Upper lobe of right lung (tissue), 1 donor: ENCODE data around the gene CLCN5. TPM values are rescaled to one million over a fixed set of nuclear protein-coding genes. Genes with fewer than 3 reads are reported as not detected.
A peak's percentile ranks its signal among the peaks of the same experiment; 100 is the strongest.

Experiments used
- ATAC-seq: fragments of 200-7000 bp; cut with Tn5 transposase; one replicate; pipeline ENCODE4 v1.9.1; 2020; ENCODE audit warnings: mild to moderate bottlenecking, moderate library complexity
- DNase-seq: peaks from one replicate; pipeline ENCODE4 v3.0.0-alpha.2; 2020
- H3K27ac ChIP-seq: fragments of 200-600 bp; one replicate; pipeline ENCODE4 v1.8.0; 2022
- H3K27me3 ChIP-seq: fragments of 200-600 bp; one replicate; pipeline ENCODE4 v1.8.0; 2022; ENCODE audit warnings: mild to moderate bottlenecking
- H3K36me3 ChIP-seq: fragments of 200-600 bp; one replicate; pipeline ENCODE4 v1.8.0; 2022
- H3K4me1 ChIP-seq: fragments of 200-600 bp; one replicate; pipeline ENCODE4 v1.8.0; 2022
- H3K4me3 ChIP-seq: fragments of 200-600 bp; one replicate; pipeline ENCODE4 v1.8.0; 2022; ENCODE audit warnings: mild to moderate bottlenecking
- H3K9me3 ChIP-seq: fragments of 200-600 bp; one replicate; pipeline ENCODE4 v1.8.0; 2022
- intact Hi-C: fragments of 100-400 bp; cut with DNase I; formaldehyde crosslinking; loops from one replicate; pipeline ENCODE4 v1.11.0; 2022
- total RNA-seq: library from RNA; stranded (reverse); fragmentation: NEBNext Ultra II Directional; extraction: Animal tissue kit (Norgen Biotek cat#: 25700); gene quantifications from one replicate; pipeline ENCODE4 v1.2.1, GENCODE V29; 2021
- TF ChIP-seq, protein P1 (sequence below): fragments of 200-600 bp; IDR thresholded peaks from one replicate; pipeline ENCODE4 v1.8.0; 2022; ENCODE audit warnings: antibody characterized with exemption
- donor health status: DM: no; HTN: yes; CAD: no; lungs with severe emphysema.

Gene CLCN5
- total RNA-seq, 1 donor from 2014 or later: 12.2 TPM

DNA sequence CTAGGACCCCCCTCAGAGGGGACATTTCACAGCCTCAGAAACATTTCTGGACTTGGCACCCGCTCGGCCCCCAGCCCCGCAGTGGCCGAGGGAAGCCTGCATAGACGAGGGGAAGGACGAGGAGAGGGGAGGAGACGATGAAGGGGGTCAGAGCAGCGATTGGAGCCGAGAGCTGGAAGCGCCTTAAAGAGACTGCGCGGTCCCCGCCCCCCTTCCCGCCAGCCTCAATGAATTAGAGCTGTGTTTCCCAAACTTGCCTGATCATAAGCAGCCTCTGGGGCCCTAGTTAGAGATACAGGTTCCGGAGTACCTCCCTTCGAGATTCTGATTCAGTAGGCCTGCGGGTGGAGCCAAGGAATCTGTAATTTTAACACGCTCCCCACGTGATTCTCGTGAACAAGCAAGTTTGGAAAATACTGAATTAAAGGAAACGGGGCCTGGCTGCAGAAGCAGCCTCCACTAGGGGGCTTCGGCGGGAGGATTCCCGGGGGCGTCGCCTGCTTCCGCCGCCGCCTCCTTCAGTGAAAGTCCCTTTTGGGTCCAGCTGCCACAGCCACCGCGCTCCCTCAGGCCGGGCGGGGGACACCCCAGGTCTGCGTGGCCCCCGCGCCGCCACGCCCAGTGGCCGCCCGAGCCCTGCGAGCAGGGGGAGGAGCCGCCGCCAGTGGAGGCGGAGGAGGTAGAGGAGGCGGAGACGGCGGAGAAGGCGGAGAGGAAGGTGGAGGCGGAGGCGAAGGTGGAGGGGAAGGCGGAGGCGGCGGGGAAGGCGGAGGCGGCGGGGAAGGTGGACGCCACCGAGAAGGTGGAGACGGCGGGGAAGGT lies 43.4 kb upstream of the CLCN5 start, which contains the start of gene USP27X:
Gene USP27X (plus strand): TSS at position 651 of the 822 bp plus-strand sequence. CDS start 824 bp downstream, outside the sequence.
- TF ChIP-seq, protein P1, sequence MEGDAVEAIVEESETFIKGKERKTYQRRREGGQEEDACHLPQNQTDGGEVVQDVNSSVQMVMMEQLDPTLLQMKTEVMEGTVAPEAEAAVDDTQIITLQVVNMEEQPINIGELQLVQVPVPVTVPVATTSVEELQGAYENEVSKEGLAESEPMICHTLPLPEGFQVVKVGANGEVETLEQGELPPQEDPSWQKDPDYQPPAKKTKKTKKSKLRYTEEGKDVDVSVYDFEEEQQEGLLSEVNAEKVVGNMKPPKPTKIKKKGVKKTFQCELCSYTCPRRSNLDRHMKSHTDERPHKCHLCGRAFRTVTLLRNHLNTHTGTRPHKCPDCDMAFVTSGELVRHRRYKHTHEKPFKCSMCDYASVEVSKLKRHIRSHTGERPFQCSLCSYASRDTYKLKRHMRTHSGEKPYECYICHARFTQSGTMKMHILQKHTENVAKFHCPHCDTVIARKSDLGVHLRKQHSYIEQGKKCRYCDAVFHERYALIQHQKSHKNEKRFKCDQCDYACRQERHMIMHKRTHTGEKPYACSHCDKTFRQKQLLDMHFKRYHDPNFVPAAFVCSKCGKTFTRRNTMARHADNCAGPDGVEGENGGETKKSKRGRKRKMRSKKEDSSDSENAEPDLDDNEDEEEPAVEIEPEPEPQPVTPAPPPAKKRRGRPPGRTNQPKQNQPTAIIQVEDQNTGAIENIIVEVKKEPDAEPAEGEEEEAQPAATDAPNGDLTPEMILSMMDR: peak; percentile 49

DNA sequence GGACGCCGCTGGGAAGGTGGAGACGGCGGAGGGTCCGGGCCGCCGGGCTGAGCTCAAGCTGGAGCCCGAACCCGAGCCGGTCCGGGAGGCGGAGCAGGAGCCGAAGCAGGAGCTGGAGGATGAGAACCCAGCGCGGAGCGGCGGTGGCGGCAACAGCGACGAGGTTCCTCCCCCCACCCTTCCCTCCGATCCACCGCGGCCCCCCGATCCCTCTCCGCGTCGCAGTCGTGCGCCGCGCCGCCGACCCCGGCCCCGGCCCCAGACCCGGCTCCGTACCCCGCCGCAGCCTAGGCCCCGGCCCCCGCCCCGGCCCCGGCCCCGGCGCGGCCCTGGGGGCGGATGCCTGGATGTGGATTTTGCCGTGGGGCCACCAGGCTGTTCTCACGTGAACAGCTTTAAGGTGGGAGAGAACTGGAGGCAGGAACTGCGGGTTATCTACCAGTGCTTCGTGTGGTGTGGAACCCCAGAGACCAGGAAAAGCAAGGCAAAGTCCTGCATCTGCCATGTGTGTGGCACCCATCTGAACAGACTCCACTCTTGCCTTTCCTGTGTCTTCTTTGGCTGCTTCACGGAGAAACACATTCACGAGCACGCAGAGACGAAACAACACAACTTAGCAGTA lies 42.6 kb upstream of the CLCN5 start:
- peaks cover 3% of the 10 kb centered on the region for H3K4me1 ChIP-seq
- no peaks in the 10 kb centered on the region for H3K27me3 ChIP-seq
- intact Hi-C loops: no loop called here
- no peaks in the 10 kb centered on the region for H3K9me3 ChIP-seq
- no peak for DNase-seq
- H3K4me3 ChIP-seq: peak overlapping the region; percentile 58
- peak overlapping the region; percentile 69 for H3K27ac ChIP-seq
- TF ChIP-seq, protein P1: no peak
- ATAC-seq: no peak
- H3K36me3 ChIP-seq: no peaks in the 10 kb centered on the region

More for the DNA sequence above, 43.4 kb upstream of the CLCN5 start, which contains the start of gene USP27X:
- Histone ChIP-seq H3K27me3 (no peaks in the 10 kb centered on the region), H3K9me3 (no peaks in the 10 kb centered on the region), H3K4me3 (peak within 1 kb of the TSS; percentile 58), H3K36me3 (no peaks in the 10 kb centered on the region), H3K4me1 (peaks cover 3% of the 10 kb centered on the region), H3K27ac (peak within 1 kb of the TSS; percentile 69)
- DNase-seq (peak; percentile 90), ATAC-seq (peak; percentile 95)
- intact Hi-C loops: no loop called here

DNA sequence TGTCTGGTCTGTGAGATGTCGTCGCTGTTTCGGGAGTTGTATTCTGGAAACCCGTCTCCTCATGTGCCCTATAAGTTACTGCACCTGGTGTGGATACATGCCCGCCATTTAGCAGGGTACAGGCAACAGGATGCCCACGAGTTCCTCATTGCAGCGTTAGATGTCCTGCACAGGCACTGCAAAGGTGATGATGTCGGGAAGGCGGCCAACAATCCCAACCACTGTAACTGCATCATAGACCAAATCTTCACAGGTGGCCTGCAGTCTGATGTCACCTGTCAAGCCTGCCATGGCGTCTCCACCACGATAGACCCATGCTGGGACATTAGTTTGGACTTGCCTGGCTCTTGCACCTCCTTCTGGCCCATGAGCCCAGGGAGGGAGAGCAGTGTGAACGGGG lies 41.7 kb upstream of the CLCN5 start:
- Histone ChIP-seq H3K4me3 (no peak overlapping the region), H3K36me3 (no peaks in the 10 kb centered on the region), H3K9me3 (no peaks in the 10 kb centered on the region), H3K27ac (no peak overlapping the region), H3K4me1 (peaks cover 3% of the 10 kb centered on the region), H3K27me3 (no peaks in the 10 kb centered on the region)
- DNase-seq: no peak
- TF ChIP-seq, protein P1: no peak
- no peak for ATAC-seq
- intact Hi-C loops: no loop called here

DNA sequence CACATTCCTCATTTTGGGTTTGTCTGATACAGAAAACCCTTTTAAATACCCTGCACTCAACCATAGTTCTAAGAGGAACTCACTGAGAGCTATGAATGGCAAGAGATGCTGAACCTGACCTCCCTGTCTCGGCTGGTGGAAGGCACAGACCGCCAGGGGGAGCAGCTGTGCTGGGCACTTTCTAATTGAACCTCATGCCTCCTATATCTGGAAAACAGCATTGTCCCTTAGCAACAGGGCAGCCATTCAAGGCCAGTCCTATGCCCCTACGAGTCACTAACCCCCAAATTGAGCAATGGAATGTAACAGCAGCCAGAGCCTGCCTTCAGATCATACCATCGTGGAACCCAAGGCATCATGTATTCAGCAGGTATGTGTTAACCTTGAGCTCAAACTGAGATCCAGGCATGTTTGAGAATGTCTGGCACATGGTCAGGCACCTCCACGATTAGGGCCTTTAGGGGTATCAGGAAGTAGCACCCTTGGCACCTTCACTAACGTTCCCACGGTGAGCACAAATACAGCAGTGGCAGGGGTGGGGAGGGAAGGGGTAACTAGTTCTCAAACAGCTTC lies 38.0 kb upstream of the CLCN5 start:
- H3K9me3 ChIP-seq: no peaks in the 10 kb centered on the region
- H3K27ac ChIP-seq: no peak overlapping the region
- peak; percentile 83 for ATAC-seq
- H3K4me3 ChIP-seq: no peak overlapping the region
- no peaks in the 10 kb centered on the region for H3K4me1 ChIP-seq
- no peaks in the 10 kb centered on the region for H3K36me3 ChIP-seq
- no peaks in the 10 kb centered on the region for H3K27me3 ChIP-seq
- intact Hi-C loops: no loop called here
- TF ChIP-seq, protein P1: peak; percentile 72
- DNase-seq: peak; percentile 79

DNA sequence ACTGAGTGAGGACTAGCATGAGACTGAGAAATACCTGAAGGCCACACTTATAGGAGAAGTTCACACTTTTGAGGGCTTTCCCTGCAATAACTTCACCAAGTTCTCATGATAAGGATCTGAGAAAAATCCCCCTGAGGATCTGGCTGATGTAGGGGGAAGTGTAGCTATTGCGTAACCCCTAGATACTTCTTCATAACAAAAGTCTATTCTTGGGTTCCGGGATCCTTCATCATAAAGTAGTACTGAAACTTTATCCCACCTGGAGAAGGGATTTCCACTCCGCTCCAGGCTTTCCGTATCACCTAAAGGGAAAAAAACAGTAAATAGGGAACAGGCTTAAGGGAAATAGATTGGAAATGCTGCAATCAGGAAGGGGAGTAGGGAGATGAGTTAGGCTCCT lies 29.9 kb upstream of the CLCN5 start:
- TF ChIP-seq, protein P1: no peak
- ATAC-seq: no peak
- no peaks in the 10 kb centered on the region for H3K27me3 ChIP-seq
- no peaks in the 10 kb centered on the region for H3K4me1 ChIP-seq
- H3K4me3 ChIP-seq: no peak overlapping the region
- no peaks in the 10 kb centered on the region for H3K9me3 ChIP-seq
- no peak overlapping the region for H3K27ac ChIP-seq
- no peaks in the 10 kb centered on the region for H3K36me3 ChIP-seq
- intact Hi-C loops: no loop called here
- no peak for DNase-seq
